Fibroblast of mammary gland (primary cell): ENCODE measurements around the gene HBE1.
"Not testable (repeated sequence)": the region's sequence is repeated elsewhere in the genome, so short reads cannot be mapped to it uniquely, and the experiment has no call there.

Experiments used
- DNase-seq: peaks from one replicate; pipeline ENCODE4 v3.0.0-alpha.2; 2010; ENCODE audit warnings: low read depth
- H3K4me3 ChIP-seq: 2 replicates; pipeline ENCODE4 v1.5.1; 2011; ENCODE audit warnings: low read depth, mild to moderate bottlenecking, low read length, moderate library complexity; ENCODE audit not compliant: control insufficient read depth
- CTCF ChIP-seq: conservative IDR thresholded peaks from 2 replicates; pipeline ENCODE4 v1.5.1; 2011; ENCODE audit warnings: low read depth, low read length, inconsistent platforms; ENCODE audit not compliant: control insufficient read depth, insufficient read depth

HBE1 gene

GRCh38 chr11:5252919-5253265 is 16.9 kb downstream of the HBE1 start:
- no peak for TF ChIP-seq CTCF
- no peak for DNase-seq
- H3K4me3 ChIP-seq: no peak overlapping the region

GRCh38 chr11:5252192-5252918 is 17.4 kb downstream of the HBE1 start:
- H3K4me3 ChIP-seq: no peak overlapping the region
- TF ChIP-seq CTCF: no peak
- DNase-seq: no peak

GRCh38 chr11:5251746-5252145 is 18.0 kb downstream of the HBE1 start:
- DNase-seq: no peak
- no peak for TF ChIP-seq CTCF
- no peak overlapping the region for H3K4me3 ChIP-seq

- no peak for TF ChIP-seq CTCF
- H3K4me3 ChIP-seq: no peak overlapping the region
- no peak for DNase-seq
Measured at GRCh38 chr11:5250543-5251204, 19.1 kb downstream of the HBE1 start.

GRCh38 chr11:5249807-5250396 is 19.8 kb downstream of the HBE1 start, which contains the start of gene HBG1:
HBG1 (minus strand) TSS chr11:5249857; CDS start chr11:5249804, 53 bp downstream.
- H3K4me3 ChIP-seq: not testable (repeated sequence)
- peak; percentile 8 for DNase-seq

- DNase-seq, H3K4me3 ChIP-seq: not testable (repeated sequence)
Measured at GRCh38 chr11:5248498-5248897, 21.2 kb downstream of the HBE1 start.

- no peak overlapping the region for H3K4me3 ChIP-seq
- TF ChIP-seq CTCF: no peak
- DNase-seq: peak; percentile 8
Measured at GRCh38 chr11:5247472-5248192, 22.1 kb downstream of the HBE1 start.
